Embryonic facial prominence (tissue), 1 donor: Measurements from ENCODE around the gene NALF2.

Experiments
- DNase-seq: peaks from one replicate; pipeline ENCODE4 v3.0.0-alpha.2; 2016; ENCODE audit errors: extremely low spot score

Gene NALF2

DNA sequence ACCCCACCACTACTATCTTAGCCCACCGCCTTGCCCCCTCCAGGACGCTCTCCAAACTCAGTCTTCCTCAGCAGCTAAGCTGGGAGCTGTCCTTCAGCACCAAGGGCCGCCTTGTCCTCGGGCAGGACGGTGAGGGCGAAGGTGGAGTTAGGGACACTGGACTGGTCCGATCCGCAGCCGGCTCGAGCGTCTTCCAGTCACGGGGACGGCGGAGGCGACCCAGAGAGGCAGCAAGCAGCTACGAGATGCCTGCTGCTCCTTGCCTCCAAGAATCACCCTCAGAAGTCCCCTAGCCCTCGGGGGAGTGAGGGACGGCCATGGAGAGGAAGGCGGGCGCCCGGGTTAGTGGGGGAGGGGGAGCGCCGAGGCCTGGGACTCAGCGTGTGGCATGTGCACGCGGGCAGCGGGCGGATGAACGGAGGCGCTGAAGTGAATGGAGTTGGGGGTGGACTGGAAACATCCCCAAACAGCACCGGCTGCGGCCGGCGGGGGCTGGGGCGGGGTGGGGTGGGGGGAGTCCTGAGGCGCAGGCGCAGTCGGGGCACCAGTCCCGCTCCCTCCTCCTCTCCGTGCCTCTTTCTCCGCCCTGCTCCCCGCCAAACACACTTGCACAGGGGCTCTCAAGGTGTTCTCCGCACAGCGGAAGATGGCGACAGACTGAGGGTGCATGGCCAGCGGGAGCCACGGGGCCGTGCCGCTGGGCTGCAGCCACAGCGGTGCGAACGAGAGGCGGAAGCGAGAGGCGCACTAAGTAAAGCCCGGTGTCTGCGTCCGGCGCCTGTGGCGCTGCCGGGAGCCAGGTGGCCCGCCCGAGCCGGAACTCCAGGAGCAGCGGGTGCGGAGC lies at the start of gene NALF2:
Gene NALF2, plus strand, starts transcription at position 545 of the 844 bp plus-strand sequence. CDS start 957 bp downstream, outside the sequence.
- DNase-seq: peak; percentile 6

GRCh38 chrX:69457756-69458155 lies 46.4 kb upstream of the NALF2 start:
- DNase-seq: no peak

DNA sequence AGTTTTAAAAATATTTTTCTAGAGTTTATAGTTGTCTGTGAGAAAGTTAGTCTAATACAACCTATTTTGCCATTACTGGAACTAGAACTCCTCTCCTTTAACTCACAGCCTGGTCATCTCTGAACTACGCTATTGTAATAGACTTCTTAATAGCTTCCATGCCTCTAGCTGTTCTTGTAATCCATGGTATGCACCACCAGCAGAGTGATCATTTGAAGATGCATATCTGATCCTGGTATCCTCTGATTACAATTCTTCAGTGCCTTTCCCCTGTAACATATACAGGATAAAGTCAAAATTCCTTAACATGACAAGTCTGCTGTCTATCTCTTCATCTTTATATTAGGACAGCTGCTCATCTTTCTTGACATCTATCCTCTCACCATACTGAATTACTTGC lies 37.6 kb upstream of the NALF2 start:
- no peak for DNase-seq

- no peak for DNase-seq
Observed at GRCh38 chrX:69469975-69470374, 34.2 kb upstream of the NALF2 start.

DNA sequence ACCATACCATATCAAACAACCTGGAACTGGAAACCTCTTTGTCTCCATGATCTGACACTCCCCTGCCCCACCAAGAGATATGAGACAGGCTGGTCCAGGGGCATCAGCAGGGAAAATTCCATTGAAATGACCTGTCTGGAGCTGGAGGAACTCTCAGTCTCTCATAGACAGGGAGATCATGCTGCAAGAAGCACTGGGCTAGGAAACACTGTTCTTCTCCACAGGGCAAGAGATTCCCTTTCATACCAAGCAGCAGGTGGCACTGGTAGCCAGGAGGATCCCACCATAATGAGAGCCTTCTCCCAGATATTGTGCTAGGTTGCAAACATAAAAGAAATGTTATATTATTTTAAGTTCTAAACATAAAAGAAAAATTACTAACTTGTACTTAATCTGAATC lies 14.5 kb upstream of the NALF2 start:
- no peak for DNase-seq

DNA sequence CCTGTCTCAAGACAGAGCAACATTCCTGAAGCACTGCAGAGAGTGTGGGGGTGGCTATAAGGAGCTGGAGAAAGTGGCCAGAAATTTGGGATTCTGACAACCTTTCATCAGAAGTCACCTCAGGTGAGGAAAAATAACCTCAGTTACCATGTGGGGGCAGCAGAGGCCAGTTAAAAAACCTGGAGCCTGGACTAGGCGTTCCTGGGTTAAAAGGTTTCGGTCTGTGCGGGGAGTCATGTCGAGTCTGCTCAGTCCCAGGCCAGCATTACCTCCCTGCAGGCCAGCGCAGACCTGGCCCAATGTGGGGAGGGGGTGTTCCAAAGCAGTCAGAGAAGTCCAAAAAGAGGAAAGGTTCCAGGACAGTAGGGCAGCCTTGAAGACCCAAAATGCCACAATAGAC lies 10.9 kb upstream of the NALF2 start:
- DNase-seq: no peak

GRCh38 chrX:69493766-69494165 lies 10.4 kb upstream of the NALF2 start:
- DNase-seq: no peak

DNA sequence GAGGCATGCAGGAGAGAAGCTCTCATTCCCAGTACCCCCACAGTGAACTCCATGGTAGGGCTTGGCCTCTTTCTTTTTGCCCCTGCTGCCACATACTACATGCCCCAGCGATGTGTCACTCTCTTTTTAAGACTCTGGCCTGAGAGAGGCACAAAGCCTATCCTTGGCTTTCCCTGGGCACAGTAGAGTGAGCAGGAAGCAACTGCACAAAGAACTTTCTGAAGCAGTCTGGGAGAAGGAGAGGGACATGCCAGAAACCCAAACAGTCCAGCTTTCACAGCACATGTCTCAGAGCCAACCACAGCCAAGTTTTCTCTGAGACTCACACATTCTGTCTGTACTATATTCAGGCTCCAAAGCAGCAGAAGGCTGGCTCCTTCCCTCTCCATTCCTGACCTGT lies 7.9 kb upstream of the NALF2 start:
- DNase-seq: no peak

GRCh38 chrX:69501429-69501828 lies 2.7 kb upstream of the NALF2 start:
- DNase-seq: no peak

DNA sequence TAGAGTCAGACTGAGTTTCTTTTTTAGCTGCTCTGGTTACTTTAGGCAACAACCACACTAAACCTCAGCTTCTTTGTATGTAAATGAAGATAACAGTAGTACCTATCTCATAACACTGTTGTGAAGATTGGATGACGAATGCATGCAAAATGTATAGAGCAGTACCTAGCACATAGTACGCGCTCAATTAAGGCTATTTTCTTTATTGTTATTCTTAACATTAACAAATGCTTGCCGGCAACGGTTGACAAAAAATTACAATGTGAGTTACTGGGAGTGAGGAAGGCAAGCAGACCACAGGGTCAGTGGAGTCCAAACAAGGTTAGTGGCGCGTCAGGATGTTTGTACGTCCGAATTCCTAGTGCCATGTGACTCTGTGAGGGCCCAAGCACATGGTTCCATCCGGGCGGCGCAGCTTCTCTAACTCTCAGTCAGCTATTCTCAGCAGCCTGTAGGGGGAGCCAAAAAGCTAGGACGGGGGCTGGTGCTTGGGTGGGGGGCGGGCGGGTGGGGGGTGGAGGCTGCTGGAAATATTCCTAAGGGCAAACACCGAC lies 821 bp upstream of the NALF2 start:
- DNase-seq: no peak

DNA sequence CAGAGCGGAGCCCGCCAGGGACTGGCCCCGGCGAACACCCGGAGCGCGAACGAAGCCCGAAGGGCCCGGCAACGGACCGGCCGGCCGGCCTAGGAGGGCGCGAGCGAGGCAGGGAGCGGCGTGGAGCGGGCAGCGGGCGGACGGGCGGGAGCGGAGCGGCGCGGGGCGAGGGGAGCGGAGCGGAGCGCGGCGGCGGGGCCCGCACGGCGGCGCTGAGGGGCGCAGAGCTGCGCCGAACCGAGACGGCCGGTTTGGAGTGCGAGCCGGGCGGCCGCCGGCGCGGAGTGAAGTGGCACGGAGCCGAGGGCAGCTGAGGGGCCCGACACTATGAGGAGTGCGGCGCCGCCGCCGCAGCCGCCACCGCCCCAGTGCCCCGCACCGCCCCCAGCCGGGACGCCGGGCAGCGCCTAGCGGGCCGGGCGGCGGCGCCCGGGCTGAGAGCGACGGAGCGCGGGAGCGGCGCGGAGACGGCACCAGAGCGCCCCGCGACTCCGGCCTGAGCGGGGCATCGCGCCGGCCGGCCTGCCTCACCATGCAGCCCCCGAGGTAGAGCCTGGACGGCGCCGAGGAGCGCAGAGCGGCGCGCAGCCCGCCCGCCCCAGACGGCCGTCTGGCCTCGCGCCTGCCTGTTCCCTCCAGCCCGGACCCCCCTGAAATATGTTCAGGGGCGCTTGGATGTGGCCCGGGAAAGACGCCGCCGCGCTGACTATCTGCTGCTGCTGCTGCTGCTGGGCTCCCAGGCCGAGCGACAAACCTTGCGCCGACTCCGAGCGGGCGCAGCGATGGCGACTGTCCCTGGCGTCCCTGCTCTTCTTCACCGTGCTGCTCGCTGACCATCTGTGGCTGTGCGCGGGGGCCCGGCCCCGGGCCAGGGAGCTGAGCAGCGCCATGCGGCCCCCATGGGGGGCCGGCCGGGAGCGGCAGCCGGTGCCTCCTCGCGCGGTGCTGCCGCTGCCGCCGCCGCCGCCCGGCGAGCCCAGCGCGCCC lies 793 bp downstream of the NALF2 start:
- DNase-seq: no peak

- no peak for DNase-seq
Observed at GRCh38 chrX:69505772-69506616, 1.9 kb downstream of the NALF2 start.

DNA sequence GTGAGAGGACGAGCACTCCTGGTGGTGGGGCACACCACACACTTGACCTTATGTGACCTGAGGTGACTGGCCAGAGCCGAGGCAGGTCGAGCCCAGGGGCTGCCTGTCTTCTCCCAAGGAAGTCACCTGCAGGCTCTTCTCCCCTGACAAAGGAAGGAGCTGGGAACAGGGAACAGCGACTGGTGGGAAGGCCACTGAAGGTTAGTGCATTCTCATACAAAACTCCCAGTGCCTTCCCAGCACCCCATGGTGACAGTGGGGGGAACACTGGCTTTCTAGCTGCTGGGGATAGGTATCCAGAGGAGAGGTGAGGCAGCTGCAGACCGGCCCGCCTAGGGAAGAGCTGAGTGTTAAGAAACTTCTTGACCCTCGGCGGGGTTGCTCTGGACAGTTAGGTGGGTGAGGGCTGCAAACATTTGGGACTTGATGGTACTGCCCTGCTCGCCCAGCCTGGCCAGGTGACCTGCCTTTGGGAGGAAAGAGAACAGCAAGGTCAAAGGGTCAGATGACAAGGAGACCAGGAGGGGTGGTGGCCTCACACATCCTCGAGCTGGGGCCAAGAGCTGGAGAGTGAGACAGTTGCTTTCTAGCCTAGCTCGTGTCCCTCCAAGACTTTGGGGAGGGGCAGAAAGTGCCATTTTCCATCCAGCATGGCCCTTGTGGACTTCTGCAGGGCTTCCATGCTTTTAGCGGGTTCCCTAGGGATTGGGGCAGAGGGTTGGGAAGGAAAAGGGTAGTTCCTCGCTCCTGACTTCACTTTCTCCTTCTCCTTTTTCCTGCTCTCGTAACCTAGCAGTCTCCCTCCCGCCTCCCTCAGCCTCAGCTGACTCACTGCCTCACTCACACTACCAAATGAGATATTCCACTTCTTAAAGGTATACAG lies 2.7 kb downstream of the NALF2 start:
- DNase-seq: no peak

GRCh38 chrX:69507500-69507789 lies 3.3 kb downstream of the NALF2 start:
- DNase-seq: no peak

DNA sequence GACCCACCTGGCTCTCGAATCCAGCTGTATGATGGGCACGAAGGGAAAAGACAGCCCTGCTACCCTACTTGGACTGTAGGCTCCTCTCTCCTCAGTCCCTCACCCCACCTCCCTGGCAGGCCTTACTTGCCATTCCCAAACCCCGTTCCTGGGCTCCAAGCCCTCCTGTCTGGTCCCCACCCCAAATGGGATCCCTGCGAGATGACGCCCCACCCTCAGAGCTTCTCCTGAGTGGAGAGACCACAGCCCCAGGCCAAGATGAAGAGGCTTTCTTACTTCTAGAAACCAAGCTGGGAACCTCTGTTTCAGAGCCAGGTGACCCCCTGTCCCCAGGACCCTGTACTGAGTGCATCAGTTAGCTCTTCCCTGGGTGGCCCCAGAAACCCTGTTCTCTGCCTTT lies 4.5 kb downstream of the NALF2 start:
- no peak for DNase-seq

- DNase-seq: no peak
Observed at GRCh38 chrX:69510137-69510715, 6.1 kb downstream of the NALF2 start.

GRCh38 chrX:69510914-69511513 lies 6.9 kb downstream of the NALF2 start:
- DNase-seq: no peak

DNA sequence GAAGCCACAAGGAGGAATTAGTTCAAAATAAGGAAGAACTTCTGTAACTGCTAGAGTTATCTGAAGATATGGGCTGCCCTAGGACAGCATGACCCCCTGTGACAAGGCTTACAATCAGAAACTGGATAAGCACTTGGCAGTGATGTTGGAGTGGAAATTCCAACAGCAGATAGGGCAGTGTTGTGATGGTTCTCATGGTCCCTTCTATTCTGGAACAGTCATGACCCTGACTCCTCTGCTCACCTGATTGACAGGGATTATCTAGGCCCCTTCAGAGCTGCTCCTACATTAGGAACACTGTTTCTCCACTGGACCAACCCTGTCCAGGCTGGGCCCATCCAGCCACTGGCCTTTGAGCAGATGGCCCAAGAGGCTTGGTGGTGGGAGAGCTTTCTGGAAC lies 17.9 kb downstream of the NALF2 start:
- DNase-seq: no peak

- DNase-seq: no peak
Observed at GRCh38 chrX:69523314-69523713, 19.2 kb downstream of the NALF2 start.
